Activated CD4-positive, alpha-beta T cell treated with anti-CD3 and anti-CD28 coated beads, Interleukin-2, amount 50 U/mL, for 48 hours (primary cell): Measurements from ENCODE around the gene TMEM63C.

ENCODE experiments used
- DNase-seq, 2 experiments: peaks; one replicate each; pipeline ENCODE4 v3.0.0-alpha.2; 2020

TMEM63C gene

GRCh38 chr14:77199590-77199989, 18.0 kb downstream of the TMEM63C start:
- DNase-seq = no peak

- DNase-seq = no peak
Measured at GRCh38 chr14:77200406-77200985, 18.9 kb downstream of the TMEM63C start.

GRCh38 chr14:77201696-77202095, 20.1 kb downstream of the TMEM63C start:
- DNase-seq = no peak

- DNase-seq = no peak
Measured at GRCh38 chr14:77203611-77204458, 22.2 kb downstream of the TMEM63C start.

GRCh38 chr14:77204459-77204771, 22.8 kb downstream of the TMEM63C start:
- DNase-seq = no peak

GRCh38 chr14:77204907-77205306, 23.3 kb downstream of the TMEM63C start:
- no peak for DNase-seq

GRCh38 chr14:77205566-77205965, 24.0 kb downstream of the TMEM63C start:
- DNase-seq = no peak

- no peak for DNase-seq
Measured at GRCh38 chr14:77206261-77206824, 24.7 kb downstream of the TMEM63C start.

GRCh38 chr14:77206877-77207389, 25.3 kb downstream of the TMEM63C start:
- no peak for DNase-seq

GRCh38 chr14:77208291-77208978, 26.8 kb downstream of the TMEM63C start:
- peak; percentile 57 to 59 for DNase-seq

- no peak for DNase-seq
Measured at GRCh38 chr14:77208979-77209318, 27.4 kb downstream of the TMEM63C start.

GRCh38 chr14:77212097-77212870, 30.7 kb downstream of the TMEM63C start:
- DNase-seq = no peak

- peak; percentile 47 to 49 for DNase-seq
Measured at GRCh38 chr14:77212943-77213678, 31.5 kb downstream of the TMEM63C start.

- DNase-seq = no peak
Measured at GRCh38 chr14:77213679-77214016, 32.0 kb downstream of the TMEM63C start.

GRCh38 chr14:77214216-77214615, 32.6 kb downstream of the TMEM63C start:
- DNase-seq = no peak

- no peak for DNase-seq
Measured at GRCh38 chr14:77217551-77217950, 36.0 kb downstream of the TMEM63C start.

GRCh38 chr14:77219591-77219990, 38.0 kb downstream of the TMEM63C start:
- DNase-seq = no peak

GRCh38 chr14:77220246-77221017, 38.8 kb downstream of the TMEM63C start:
- DNase-seq = no peak

- DNase-seq = no peak
Measured at GRCh38 chr14:77221241-77221871, 39.8 kb downstream of the TMEM63C start.

GRCh38 chr14:77222546-77223225, 41.1 kb downstream of the TMEM63C start:
- DNase-seq = no peak
